PC-3 (cell line): ENCODE data around the gene OR5J2.
"Not testable (repeated sequence)": the region's sequence is repeated elsewhere in the genome, so short reads cannot be mapped to it uniquely, and the experiment has no call there.

Source experiments
- EZH2 ChIP-seq: fragments of 300-600 bp; sonication (generic); IDR thresholded peaks from one replicate; pipeline ENCODE4 v1.6.1; 2017; ENCODE audit warnings: antibody characterized with exemption, mild to moderate bottlenecking, low read length; ENCODE audit not compliant: unreplicated experiment
- TF ChIP-seq, protein P1 (sequence below): fragments of 300-600 bp; sonication (generic); conservative IDR thresholded peaks from 2 replicates; pipeline ENCODE4 v1.5.1; 2017; ENCODE audit warnings: antibody characterized with exemption, low read depth, mild to moderate bottlenecking, low read length

- TF ChIP-seq, protein P1, sequence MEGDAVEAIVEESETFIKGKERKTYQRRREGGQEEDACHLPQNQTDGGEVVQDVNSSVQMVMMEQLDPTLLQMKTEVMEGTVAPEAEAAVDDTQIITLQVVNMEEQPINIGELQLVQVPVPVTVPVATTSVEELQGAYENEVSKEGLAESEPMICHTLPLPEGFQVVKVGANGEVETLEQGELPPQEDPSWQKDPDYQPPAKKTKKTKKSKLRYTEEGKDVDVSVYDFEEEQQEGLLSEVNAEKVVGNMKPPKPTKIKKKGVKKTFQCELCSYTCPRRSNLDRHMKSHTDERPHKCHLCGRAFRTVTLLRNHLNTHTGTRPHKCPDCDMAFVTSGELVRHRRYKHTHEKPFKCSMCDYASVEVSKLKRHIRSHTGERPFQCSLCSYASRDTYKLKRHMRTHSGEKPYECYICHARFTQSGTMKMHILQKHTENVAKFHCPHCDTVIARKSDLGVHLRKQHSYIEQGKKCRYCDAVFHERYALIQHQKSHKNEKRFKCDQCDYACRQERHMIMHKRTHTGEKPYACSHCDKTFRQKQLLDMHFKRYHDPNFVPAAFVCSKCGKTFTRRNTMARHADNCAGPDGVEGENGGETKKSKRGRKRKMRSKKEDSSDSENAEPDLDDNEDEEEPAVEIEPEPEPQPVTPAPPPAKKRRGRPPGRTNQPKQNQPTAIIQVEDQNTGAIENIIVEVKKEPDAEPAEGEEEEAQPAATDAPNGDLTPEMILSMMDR, result not testable (repeated sequence)
- not testable (repeated sequence) for TF ChIP-seq EZH2
Observed at GRCh38 chr11:56143681-56144080, 32.7 kb upstream of the OR5J2 start.
